Memory B cell (primary cell): ENCODE measurements around the gene PIGA.

Source experiments
- ATAC-seq: fragments of 150-1000 bp; cut with Tn5 transposase; 2 replicates; pipeline ENCODE4 v1.10.0; 2021; ENCODE audit warnings: low read depth, mild to moderate bottlenecking, moderate library complexity
- DNase-seq, 2 donors: peaks; one replicate each; pipeline ENCODE4 v3.0.0; 2022; ENCODE audit warnings: low spot score in 2 of 2
- H3K27ac Mint-ChIP-seq: one replicate; pipeline ENCODE4 v1.8.0; 2022; ENCODE audit warnings: mild to moderate bottlenecking, moderate library complexity, mixed read lengths
- H3K27me3 Mint-ChIP-seq: one replicate; pipeline ENCODE4 v1.8.0; 2022; ENCODE audit warnings: mixed read lengths
- H3K36me3 Mint-ChIP-seq: one replicate; pipeline ENCODE4 v1.8.0; 2022; ENCODE audit warnings: mild to moderate bottlenecking, mixed read lengths
- H3K4me1 Mint-ChIP-seq: one replicate; pipeline ENCODE4 v1.8.0; 2022; ENCODE audit warnings: mixed read lengths
- H3K4me3 Mint-ChIP-seq: one replicate; pipeline ENCODE4 v1.8.0; 2022; ENCODE audit warnings: mild to moderate bottlenecking, moderate library complexity, mixed read lengths
- H3K9me3 Mint-ChIP-seq: one replicate; pipeline ENCODE4 v1.8.0; 2022; ENCODE audit warnings: mixed read lengths

The PIGA gene

GRCh38 chrX:15343075-15343476 lies 7.8 kb upstream of the PIGA start:
- no peak for ATAC-seq
- no peaks in the 10 kb centered on the region for H3K9me3 Mint-ChIP-seq
- H3K27ac Mint-ChIP-seq = no peak overlapping the region
- DNase-seq = no peak
- H3K36me3 Mint-ChIP-seq = no peaks in the 10 kb centered on the region
- H3K4me1 Mint-ChIP-seq = no peaks in the 10 kb centered on the region
- H3K27me3 Mint-ChIP-seq = peaks cover 5% of the 10 kb centered on the region
- no peak overlapping the region for H3K4me3 Mint-ChIP-seq

GRCh38 chrX:15340867-15341266 lies 5.5 kb upstream of the PIGA start:
- Mint-ChIP-seq H3K27ac (no peak overlapping the region), H3K4me3 (no peak overlapping the region)
- ATAC-seq = no peak

DNA sequence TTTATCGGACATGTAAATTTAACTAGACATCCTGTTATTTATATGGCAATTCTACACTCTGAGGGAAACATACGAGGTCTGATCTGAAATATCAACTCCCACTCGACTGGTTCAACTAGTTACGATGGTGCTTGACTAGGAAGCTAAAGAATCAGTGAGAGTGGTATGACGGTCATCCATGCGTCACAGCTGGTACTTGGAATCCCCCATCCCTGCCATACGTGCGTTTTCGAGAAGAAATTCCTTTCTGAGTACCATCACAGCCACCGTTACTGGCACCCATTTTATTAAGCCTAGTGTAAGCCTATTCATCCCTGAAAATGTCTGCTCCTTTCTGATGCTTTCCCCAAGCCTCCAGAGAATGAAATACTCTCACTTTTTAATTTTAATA lies 695 bp upstream of the PIGA start:
- Mint-ChIP-seq H3K9me3 (no peaks in the 10 kb centered on the region), H3K36me3 (peaks cover 4% of the 10 kb centered on the region), H3K27me3 (peaks cover 3% of the 10 kb centered on the region), H3K4me1 (peaks cover 8% of the 10 kb centered on the region), H3K27ac (peak overlapping the region; percentile 97), H3K4me3 (peak overlapping the region; percentile 90)
- ATAC-seq = peak; percentile 50
- DNase-seq = peak; percentile 16 to 45

More at GRCh38 chrX:15340867-15341266, 5.5 kb upstream of the PIGA start:
- no peak for DNase-seq
- H3K4me1 Mint-ChIP-seq = peaks cover 3% of the 10 kb centered on the region
- no peaks in the 10 kb centered on the region for H3K9me3 Mint-ChIP-seq
- H3K27me3 Mint-ChIP-seq = peaks cover 4% of the 10 kb centered on the region
- no peaks in the 10 kb centered on the region for H3K36me3 Mint-ChIP-seq

GRCh38 chrX:15334561-15334960 lies 762 bp downstream of the PIGA start:
- Mint-ChIP-seq H3K36me3 (peaks cover 4% of the 10 kb centered on the region), H3K9me3 (no peaks in the 10 kb centered on the region), H3K27me3 (peaks cover 2% of the 10 kb centered on the region), H3K27ac (peak overlapping the region; percentile 97), H3K4me3 (peak overlapping the region; percentile 90), H3K4me1 (peaks cover 8% of the 10 kb centered on the region)
- DNase-seq = peak in 1 of 2 donors; percentile 1
- ATAC-seq = no peak

GRCh38 chrX:15328821-15329220 lies 6.5 kb downstream of the PIGA start:
- Mint-ChIP-seq H3K4me1 (peaks cover 8% of the 10 kb centered on the region), H3K9me3 (no peaks in the 10 kb centered on the region), H3K4me3 (no peak overlapping the region), H3K27ac (no peak overlapping the region), H3K36me3 (peaks cover 5% of the 10 kb centered on the region), H3K27me3 (no peaks in the 10 kb centered on the region)
- no peak for ATAC-seq
- DNase-seq = no peak

DNA sequence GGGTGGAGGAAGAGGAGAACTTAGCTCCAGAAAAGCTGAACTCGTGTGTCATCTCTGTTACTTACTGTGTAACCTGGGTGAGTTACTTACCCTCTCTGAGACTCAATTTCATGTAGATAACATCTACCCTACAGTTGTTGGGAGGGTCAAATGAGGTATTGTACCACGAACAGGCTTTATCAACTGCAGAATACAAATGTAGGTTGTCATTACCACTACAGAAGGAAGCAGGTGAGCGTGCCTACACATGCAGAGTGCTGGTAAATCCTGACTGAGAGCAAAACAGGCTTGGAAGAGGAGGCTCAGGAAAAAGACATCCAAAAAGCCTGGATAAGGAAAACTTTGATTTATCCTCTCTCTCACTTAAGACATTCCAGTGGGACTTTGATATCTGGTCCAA lies 7.2 kb downstream of the PIGA start:
- H3K27ac Mint-ChIP-seq = no peak overlapping the region
- peaks cover 8% of the 10 kb centered on the region for H3K4me1 Mint-ChIP-seq
- no peaks in the 10 kb centered on the region for H3K9me3 Mint-ChIP-seq
- ATAC-seq (no peak), DNase-seq (no peak)
- no peak overlapping the region for H3K4me3 Mint-ChIP-seq
- no peaks in the 10 kb centered on the region for H3K27me3 Mint-ChIP-seq
- H3K36me3 Mint-ChIP-seq = peaks cover 5% of the 10 kb centered on the region

DNA sequence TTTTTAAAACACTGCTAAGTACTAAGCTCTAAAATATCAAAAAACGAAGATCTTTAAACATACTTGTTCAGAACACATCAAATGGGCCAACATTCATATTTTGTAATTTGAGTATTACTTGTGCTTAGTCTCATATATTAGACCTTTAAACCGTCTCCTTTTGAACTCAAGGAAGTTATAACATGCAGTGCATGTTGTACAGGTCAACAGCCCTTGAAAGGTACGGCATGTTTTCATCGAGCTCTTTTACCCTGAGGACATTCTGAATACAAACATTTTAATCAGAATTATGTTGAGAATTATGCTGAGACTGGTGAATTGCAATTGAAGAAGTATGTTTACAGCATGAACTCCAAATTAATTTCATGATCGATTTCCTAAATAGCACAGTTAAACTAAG lies 12.9 kb downstream of the PIGA start:
- no peaks in the 10 kb centered on the region for H3K9me3 Mint-ChIP-seq
- H3K36me3 Mint-ChIP-seq = peaks cover 7% of the 10 kb centered on the region

DNA sequence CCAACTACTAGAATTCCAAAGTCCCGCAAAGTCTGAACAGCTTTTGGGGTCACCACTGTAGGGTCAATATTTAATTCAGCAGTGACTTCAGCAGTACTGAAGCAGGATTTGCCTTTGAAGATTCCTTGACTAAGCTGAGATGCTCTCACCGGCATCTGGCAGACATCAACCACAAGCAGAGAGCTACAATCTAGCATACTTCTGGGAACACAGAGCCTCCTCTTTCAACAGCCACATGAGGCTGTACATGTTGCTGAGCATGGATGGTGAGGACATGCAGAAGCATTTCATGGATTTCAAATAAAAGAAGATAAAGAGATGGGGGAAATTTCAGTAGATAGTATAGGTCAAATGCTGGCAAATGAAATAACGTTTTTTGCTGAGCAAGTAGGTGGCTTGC lies 13.3 kb downstream of the PIGA start:
- H3K27ac Mint-ChIP-seq = no peak overlapping the region
- H3K9me3 Mint-ChIP-seq = no peaks in the 10 kb centered on the region
- H3K4me3 Mint-ChIP-seq = no peak overlapping the region
- H3K4me1 Mint-ChIP-seq = no peaks in the 10 kb centered on the region
- ATAC-seq (no peak), DNase-seq (no peak)
- H3K27me3 Mint-ChIP-seq = no peaks in the 10 kb centered on the region
- H3K36me3 Mint-ChIP-seq = peaks cover 7% of the 10 kb centered on the region

More for the DNA sequence above, 12.9 kb downstream of the PIGA start:
- Mint-ChIP-seq H3K27me3 (no peaks in the 10 kb centered on the region), H3K27ac (no peak overlapping the region), H3K4me3 (no peak overlapping the region), H3K4me1 (no peaks in the 10 kb centered on the region)
- no peak for DNase-seq
- ATAC-seq = no peak

DNA sequence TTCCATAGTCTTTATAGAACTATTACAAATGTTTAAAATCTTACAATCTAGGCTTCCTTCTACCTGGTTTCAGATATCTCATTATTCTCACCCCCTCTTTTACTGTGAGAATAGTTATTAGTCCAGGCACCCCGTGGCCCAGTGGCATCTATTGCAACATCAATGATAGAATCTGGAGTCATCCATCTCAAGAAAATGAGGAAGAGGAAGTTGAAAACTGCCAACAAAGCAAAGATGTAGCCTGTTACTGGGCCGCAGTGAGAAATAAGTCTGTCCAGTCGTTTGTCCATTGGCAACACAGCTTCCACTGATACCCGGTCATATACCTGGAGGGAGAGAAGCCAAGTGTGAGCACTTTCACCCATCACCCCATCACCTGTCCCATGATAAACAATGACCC lies 13.9 kb downstream of the PIGA start:
- ATAC-seq (no peak), DNase-seq (no peak)
- H3K4me1 Mint-ChIP-seq = no peaks in the 10 kb centered on the region
- H3K9me3 Mint-ChIP-seq = no peaks in the 10 kb centered on the region
- H3K36me3 Mint-ChIP-seq = peaks cover 7% of the 10 kb centered on the region
- no peak overlapping the region for H3K4me3 Mint-ChIP-seq
- no peaks in the 10 kb centered on the region for H3K27me3 Mint-ChIP-seq
- no peak overlapping the region for H3K27ac Mint-ChIP-seq

- Mint-ChIP-seq H3K36me3 (peaks cover 7% of the 10 kb centered on the region), H3K27me3 (no peaks in the 10 kb centered on the region), H3K4me1 (no peaks in the 10 kb centered on the region), H3K4me3 (no peak overlapping the region), H3K9me3 (no peaks in the 10 kb centered on the region), H3K27ac (no peak overlapping the region)
- DNase-seq (no peak), ATAC-seq (no peak)
These were observed 15.0 kb downstream of the PIGA start for GRCh38 chrX:15320297-15320696.

DNA sequence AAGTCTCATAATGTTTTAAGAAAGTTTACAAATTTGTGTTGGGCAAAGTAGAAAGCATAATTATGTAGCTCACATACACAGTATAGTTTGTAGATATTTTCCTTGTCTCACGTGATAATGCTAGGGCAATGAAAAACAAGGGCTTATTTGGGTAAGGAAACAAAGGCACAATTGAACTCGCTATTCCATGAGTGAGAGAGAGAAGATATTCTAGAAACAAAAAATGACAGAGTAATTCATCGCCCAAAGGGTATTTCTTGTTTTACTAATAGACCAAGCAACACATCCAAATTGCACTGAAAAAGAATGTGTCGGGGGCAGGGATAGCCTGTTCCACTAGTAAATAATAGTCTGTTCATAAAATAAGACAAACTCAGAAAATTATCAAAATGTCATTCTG lies 16.2 kb downstream of the PIGA start:
- Mint-ChIP-seq H3K27me3 (no peaks in the 10 kb centered on the region), H3K27ac (no peak overlapping the region), H3K36me3 (peaks cover 5% of the 10 kb centered on the region), H3K4me1 (no peaks in the 10 kb centered on the region), H3K9me3 (no peaks in the 10 kb centered on the region), H3K4me3 (no peak overlapping the region)
- no peak for DNase-seq
- no peak for ATAC-seq

GRCh38 chrX:15315509-15315908 lies 19.8 kb downstream of the PIGA start, which contains the start of gene ASB11:
Gene ASB11, minus strand, starts transcription at chrX:15315640. Its CDS starts 35 bp downstream, at chrX:15315605.
- H3K4me1 Mint-ChIP-seq = no peaks in the 10 kb centered on the region
- H3K9me3 Mint-ChIP-seq = no peaks in the 10 kb centered on the region
- H3K36me3 Mint-ChIP-seq = peaks cover 2% of the 10 kb centered on the region
- DNase-seq = no peak
- H3K27me3 Mint-ChIP-seq = no peaks in the 10 kb centered on the region
- no peak within 1 kb of the TSS for H3K4me3 Mint-ChIP-seq
- H3K27ac Mint-ChIP-seq = no peak within 1 kb of the TSS
- ATAC-seq = no peak

- no peak for DNase-seq
- peaks cover 2% of the 10 kb centered on the region for H3K36me3 Mint-ChIP-seq
- no peaks in the 10 kb centered on the region for H3K4me1 Mint-ChIP-seq
- no peak overlapping the region for H3K4me3 Mint-ChIP-seq
- no peaks in the 10 kb centered on the region for H3K27me3 Mint-ChIP-seq
- no peaks in the 10 kb centered on the region for H3K9me3 Mint-ChIP-seq
- ATAC-seq = no peak
- no peak overlapping the region for H3K27ac Mint-ChIP-seq
These were observed 20.9 kb downstream of the PIGA start for GRCh38 chrX:15314472-15314871.

GRCh38 chrX:15311119-15311518 lies 24.2 kb downstream of the PIGA start:
- no peak overlapping the region for H3K4me3 Mint-ChIP-seq
- no peaks in the 10 kb centered on the region for H3K27me3 Mint-ChIP-seq
- H3K27ac Mint-ChIP-seq = no peak overlapping the region
- no peaks in the 10 kb centered on the region for H3K4me1 Mint-ChIP-seq
- DNase-seq = no peak
- ATAC-seq = no peak
- H3K36me3 Mint-ChIP-seq = no peaks in the 10 kb centered on the region
- H3K9me3 Mint-ChIP-seq = no peaks in the 10 kb centered on the region

GRCh38 chrX:15310117-15310516 lies 25.2 kb downstream of the PIGA start:
- no peaks in the 10 kb centered on the region for H3K27me3 Mint-ChIP-seq
- H3K4me3 Mint-ChIP-seq = no peak overlapping the region
- no peaks in the 10 kb centered on the region for H3K36me3 Mint-ChIP-seq
- ATAC-seq (no peak), DNase-seq (no peak)
- no peak overlapping the region for H3K27ac Mint-ChIP-seq
- H3K4me1 Mint-ChIP-seq = no peaks in the 10 kb centered on the region
- H3K9me3 Mint-ChIP-seq = no peaks in the 10 kb centered on the region
